Stomach (tissue), 4 donors: ENCODE measurements around the gene SMIM45.
A peak's percentile ranks its signal among the peaks of the same experiment; 100 is the strongest.

Experiments
- POLR2A ChIP-seq, 4 donors: fragments of 450-650 bp; IDR thresholded peaks; one replicate each; pipeline ENCODE4 v1.6.1; 2016; ENCODE audit warnings: antibody characterized with exemption in 4 of 4, control low read depth in 2 of 4, mild to moderate bottlenecking in 1 of 4, moderate library complexity in 1 of 4
- POLR2AphosphoS5 ChIP-seq, 3 donors: sonication (generic); formaldehyde crosslinking; IDR thresholded peaks; one replicate each; pipeline ENCODE4 v1.6.1; 2016; ENCODE audit warnings: antibody characterized with exemption in 3 of 3
- TF ChIP-seq, protein P1 (sequence below), 7 experiments: fragments of 450-650 bp in 4 of 7; fragments of 200-600 bp in 3 of 7; sonication (generic) in 3 of 7; IDR thresholded peaks; one replicate each; pipeline ENCODE4 v1.5.1; 2016 to 2019; ENCODE audit warnings: antibody characterized with exemption in 7 of 7, control low read depth in 2 of 7, mild to moderate bottlenecking in 1 of 7

DNA sequence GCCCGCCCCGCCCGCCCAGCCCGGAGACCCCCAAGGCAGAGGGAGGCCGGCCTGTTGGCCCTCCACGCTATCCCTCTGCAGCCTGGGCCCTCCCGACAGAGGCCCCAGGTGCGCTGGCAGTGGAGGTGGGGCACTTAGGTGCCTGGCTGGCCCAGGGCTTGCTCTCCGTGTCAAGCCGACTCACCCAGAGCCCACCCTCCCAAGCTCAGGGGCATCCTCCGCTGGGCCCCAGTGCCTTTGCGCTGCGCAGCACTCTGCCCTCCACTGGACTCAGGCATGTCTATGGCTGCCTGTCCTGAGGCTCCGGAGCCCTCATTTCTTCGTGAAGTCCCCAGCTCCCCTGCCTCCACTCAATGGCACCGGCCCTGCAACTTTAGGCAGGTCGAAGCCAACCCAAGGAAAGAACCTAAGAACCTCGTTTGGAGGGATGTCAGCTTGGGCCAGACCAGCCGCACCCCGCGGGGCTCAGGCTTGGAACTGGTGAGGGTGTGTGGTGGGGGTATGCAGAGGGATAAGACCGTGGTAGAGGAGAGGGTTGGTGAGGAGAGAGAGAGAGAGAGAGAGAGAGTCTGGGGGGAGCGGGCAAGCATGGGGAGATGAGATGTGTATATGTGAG lies 6.1 kb downstream of the SMIM45 start:
- no peak for TF ChIP-seq POLR2A (IDR thresholded peaks at IDR 0.05)
- TF ChIP-seq POLR2AphosphoS5 (IDR thresholded peaks at IDR 0.05): no peak
- TF ChIP-seq, protein P1, sequence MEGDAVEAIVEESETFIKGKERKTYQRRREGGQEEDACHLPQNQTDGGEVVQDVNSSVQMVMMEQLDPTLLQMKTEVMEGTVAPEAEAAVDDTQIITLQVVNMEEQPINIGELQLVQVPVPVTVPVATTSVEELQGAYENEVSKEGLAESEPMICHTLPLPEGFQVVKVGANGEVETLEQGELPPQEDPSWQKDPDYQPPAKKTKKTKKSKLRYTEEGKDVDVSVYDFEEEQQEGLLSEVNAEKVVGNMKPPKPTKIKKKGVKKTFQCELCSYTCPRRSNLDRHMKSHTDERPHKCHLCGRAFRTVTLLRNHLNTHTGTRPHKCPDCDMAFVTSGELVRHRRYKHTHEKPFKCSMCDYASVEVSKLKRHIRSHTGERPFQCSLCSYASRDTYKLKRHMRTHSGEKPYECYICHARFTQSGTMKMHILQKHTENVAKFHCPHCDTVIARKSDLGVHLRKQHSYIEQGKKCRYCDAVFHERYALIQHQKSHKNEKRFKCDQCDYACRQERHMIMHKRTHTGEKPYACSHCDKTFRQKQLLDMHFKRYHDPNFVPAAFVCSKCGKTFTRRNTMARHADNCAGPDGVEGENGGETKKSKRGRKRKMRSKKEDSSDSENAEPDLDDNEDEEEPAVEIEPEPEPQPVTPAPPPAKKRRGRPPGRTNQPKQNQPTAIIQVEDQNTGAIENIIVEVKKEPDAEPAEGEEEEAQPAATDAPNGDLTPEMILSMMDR (IDR thresholded peaks at IDR 0.05): peak in 1 of 7 experiments; percentile 30
